OCI-LY1 (cell line): Measurements from ENCODE around the gene OCLN.

Experiments
- CTCF ChIP-seq: fragments of 200-600 bp; sonication (generic), shearing (Covaris generic); IDR thresholded peaks from 2 replicates; pipeline ENCODE4 v1.5.1; 2017; ENCODE audit warnings: mild to moderate bottlenecking, antibody characterized with exemption, low read length, moderate library complexity, mixed read lengths
- EZH2 ChIP-seq: fragments of 200-600 bp; sonication (generic), shearing (Covaris generic); IDR thresholded peaks from 2 replicates; pipeline ENCODE4 v1.8.0; 2017; ENCODE audit warnings: borderline replicate concordance, mixed run types, mild to moderate bottlenecking, antibody characterized with exemption, low read length, moderate library complexity, mixed read lengths

- TF ChIP-seq CTCF (no peak), EZH2 (no peak)
Measured at GRCh38 chr5:69504036-69504435, 11.4 kb downstream of the OCLN start.
